GM20431 (cell line): ENCODE measurements around the gene FAF1.
"Not testable (repeated sequence)": the region's sequence is repeated elsewhere in the genome, so short reads cannot be mapped to it uniquely, and the experiment has no call there.

Source experiments
- in situ Hi-C: fragments of 300-500 bp; cut with MseI, MboI; formaldehyde crosslinking; loops from one replicate; pipeline ENCODE4 v1.15.0; 2020; ENCODE audit warnings: low sequenced_read_pairs; ENCODE audit not compliant: unreplicated experiment

The FAF1 gene

DNA sequence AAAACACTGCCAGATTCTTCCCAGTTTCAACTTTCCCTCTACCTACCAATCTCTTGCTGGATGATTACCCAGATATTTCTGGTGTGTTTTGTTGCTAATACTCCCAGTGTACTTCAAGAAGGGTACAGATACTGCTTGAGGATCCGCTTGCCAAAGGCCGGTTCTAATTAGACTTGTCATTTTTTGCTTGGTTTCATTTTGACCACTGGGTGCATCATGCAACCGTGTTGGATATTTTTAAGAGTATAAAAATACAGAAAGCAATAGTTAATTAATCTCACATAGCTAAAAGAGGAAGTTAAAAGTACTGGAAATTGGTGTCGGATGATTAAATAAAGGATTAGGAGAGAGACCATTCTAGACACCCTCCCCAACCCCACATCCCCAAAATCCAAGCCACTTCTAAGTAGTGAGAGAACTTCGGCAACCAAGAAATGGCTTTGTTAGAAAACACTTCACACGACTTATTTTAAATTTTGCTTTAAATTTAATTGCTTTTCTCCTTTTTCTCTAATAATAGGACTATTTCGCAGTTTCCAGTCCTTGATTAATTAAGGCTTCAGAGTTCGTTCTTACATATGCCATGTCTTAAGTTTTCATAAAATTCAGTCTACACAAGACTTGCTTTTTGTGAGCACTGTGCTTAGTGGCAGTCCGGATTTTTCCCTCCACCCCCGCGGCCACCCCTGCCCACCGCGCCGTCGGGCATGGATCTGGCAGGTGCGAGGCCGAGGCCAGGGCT is 7.5 kb upstream of the FAF1 start:
- in situ Hi-C loops = no loop called here

DNA sequence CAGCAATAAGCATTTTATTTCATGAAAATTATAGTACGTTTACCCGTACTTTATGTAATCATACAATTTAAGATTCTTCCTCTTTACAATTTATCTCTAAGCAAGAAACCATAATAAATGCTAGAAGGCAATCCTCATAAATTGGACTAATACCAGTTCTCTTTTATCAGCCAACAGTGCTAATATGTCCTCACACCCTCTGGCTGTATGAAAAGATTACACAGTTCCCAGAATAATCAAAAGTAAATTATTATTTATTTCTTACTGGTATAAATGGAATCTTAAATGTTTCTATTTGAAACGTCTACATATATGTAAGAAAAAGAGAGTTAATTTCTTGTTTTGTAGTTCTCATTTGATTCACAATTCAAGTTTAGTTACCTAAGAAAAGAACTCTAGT is 6.9 kb upstream of the FAF1 start:
- in situ Hi-C loops = no loop called here

DNA sequence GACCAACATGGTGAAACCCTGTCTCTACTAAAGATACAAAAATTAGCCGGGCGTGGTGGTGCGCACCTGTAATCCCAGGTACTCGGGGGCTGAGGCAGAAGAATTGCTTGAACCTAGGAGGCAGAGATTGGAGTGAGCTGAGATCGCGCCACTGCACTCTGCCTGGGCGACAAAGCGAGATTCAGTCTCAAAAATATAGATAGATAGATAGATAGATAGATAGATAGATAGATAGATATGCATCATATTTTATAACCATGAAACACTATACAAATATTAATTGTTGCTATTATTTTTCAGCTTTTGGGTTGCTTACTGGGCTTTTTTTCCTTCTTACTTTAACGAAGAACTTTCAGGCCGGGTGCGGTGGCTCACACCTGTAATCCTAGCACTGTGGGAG is 4.8 kb upstream of the FAF1 start:
- in situ Hi-C loops = no loop called here

DNA sequence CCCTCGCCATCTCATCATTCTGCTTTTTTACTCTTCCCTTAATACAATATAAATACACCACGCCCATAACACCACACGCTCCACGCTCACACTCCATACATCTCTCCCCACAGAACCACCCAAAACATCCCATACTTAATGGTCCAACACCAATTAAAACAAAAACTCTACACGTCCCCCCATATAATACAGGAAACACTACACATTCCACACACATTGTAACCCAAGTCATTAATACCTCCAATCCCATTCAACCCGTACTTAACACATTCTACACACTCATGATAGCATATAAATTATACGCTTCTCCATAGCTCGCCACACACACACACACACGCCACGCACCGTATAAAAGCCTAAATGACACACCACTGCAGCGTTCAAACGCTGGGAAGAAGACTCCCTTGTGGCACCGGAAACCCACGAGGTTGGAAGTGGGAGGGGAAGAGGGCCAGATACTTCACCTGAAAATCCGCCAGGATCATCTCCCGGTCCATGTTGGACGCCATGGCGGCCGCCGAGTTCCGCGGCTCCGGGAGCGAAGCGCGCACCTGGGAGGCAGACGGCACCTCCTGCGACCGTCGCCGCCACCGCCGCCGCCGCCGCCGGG is 659 bp downstream of the FAF1 start:
- in situ Hi-C loops = no loop called here

DNA sequence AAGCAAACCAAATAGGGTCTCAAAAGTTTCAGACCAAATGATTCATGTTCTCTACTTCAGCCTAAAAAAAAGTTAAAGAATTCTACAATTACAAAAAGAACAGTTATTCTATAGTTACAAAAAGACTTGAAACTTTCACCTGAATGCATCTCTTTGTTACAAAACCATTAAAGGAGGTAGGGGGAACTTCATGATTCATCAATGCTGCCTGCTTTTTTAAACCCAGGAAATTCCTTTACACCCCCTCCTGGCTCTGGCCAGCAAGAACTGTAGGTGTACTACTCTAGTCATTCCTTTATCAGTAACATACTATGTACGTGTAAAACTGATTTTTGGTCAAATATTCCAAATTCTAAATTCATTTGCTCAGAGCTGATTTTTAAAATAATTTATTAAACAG is 5.0 kb downstream of the FAF1 start:
- in situ Hi-C loops = no loop called here

DNA sequence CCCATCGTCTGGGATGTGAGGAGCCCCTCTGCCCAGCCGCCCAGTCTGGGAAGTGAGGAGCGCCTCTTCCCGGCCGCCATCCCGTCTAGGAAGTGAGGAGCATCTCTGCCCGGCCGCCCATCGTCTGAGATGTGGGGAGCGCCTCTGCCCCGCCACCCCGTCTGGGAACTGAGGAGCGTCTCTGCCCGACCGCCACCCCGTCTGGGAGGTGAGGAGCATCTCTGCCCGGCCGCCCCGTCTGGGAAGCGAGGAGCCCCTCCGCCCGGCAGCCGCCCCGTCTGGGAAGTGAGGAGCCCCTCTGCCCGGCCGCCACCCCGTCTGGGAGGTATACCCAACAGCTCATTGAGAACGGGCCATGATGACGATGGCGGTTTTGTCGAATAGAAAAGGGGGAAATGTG is 7.5 kb downstream of the FAF1 start:
- in situ Hi-C loops = not testable (repeated sequence)

DNA sequence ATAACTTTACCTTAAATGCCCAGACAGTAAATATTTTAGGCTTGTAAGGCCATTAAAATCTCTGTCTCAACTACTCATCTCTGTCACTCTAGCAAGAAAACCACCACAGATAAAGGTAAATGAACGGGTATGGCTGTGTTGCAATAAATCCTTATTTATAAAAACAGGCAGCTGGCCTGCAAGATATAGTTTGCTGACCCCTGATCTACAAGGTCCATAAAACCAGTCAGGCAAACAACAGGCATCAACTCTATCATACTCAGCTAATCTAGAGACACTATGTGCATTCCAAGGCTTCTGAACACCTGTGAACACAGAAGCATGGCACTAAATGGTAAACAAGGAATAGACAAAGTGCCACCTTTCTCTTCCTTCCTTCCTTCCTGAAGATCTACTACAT is 9.7 kb downstream of the FAF1 start:
- in situ Hi-C loops = no loop called here

DNA sequence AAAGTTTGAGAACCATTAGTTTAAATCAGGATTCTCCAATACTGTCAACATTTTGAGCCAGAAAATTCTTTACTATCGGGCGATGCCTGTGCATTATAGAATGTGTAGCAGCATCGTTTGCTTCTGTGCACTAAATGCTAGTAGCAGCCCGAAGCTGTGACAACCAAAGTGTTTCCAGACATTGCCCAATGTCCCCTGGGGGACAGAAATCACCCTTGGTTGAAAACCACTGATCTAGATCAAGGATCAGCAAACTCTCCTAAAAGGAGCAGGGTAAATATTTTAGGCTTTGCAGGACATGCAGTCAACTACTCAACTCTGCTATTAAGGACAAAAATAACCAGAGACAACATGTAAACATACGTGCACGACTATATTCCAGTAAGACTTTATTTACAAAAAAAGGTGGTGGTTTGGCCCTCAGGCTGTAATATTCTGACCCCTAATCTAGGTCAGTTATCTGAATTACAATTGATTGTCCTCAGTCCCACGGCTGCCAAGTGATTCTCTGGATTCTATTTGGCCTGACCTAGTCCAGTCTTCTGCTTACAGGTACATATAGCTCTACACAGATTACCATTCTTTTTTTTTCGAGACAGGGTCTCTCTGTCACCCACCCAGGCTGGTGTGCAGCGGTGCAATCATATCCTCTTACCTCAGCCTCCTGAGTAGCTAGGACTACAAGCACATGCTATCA is 10.6 kb downstream of the FAF1 start:
- in situ Hi-C loops = no loop called here

DNA sequence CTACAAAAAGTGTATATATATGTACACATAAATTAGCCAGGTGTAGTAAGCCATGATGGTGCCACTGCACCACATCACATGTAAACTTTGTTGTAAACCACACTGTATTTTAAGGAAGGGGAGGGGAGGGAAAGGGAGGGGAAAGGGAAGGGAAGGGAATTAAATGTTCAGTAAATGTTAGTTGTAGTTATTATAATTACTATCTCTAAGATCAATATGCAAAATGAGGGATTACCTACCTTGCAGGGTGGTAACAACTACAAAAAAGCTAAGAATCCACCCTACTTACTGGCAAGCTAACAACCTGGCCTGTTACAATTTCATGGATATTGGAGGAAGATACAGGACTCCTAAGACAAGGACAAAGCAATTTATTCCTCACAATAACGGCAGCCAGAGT is 17.7 kb downstream of the FAF1 start:
- in situ Hi-C loops = no loop called here

DNA sequence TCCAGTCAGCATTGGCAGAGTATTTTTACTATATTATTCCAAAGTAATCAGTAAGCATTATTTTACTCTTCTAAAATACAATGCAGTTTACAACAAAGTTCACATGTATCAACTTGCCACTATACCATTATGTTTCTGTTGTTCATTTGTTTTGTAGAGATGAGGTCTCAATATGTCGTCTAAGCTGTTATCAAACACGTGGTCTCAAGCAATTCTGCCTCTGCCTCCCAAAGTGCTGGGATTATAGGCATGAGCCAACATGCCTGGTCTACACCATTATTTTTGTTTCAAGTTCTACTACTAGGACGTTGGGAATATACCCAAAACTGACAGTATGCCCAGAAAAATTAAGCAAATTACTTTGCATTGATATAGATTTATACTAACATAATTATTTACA is 19.8 kb downstream of the FAF1 start:
- in situ Hi-C loops = no loop called here

DNA sequence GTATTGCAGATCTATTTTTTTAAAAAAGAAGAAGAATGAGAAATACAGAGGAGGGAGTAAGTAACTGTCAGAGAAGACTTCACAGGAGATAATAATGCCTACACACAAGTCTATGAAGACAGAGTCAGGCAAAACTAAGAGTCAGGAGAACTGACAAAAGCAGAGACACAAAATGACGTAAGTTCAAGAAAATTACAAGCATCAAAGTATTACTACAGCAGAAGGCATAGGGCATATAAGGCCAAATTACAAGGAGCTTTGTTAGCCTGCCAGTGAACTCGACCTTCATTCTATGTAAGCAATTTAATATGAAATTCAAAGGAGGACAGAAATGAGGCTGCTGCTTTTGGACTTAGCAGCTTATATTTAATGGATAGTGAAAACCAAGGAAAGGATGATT is 23.7 kb downstream of the FAF1 start:
- in situ Hi-C loops = no loop called here

DNA sequence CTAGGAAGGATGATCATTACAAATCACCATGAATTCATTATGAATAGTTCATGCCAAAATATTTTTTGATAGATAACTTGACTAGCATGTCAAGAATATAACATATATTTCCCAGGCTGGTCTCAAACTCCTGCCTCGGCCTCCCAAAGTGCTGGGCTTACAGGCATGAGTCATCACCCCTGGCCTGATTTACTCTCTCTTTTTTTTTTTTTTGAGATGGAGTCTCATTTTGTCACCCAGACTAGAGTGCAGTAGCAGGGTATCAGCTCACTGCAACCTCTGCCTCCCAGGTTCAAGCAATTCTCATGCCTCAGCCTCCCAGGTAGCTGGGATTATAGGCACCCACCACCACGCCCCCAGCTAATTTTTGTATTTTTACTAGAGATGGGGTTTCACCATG is 24.8 kb downstream of the FAF1 start:
- in situ Hi-C loops = not testable (repeated sequence)

DNA sequence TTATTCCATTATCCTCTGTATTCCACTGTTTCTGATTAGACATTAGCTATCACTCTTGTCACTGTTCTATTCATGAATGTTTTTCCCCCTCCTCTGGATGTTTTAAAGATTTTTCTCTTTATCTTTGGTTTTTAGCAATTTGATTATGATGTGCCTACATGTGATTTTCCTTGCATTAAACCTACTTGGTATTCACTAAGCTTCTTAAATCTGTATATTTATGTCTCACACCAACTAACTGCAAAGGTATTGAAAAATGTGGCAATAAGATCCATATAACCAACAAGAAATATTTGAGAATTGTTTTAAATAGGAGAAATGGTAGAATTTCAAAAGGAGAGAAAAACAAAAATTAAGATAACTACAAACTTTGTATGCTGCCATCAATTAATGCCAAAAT is 25.2 kb downstream of the FAF1 start:
- in situ Hi-C loops = no loop called here

DNA sequence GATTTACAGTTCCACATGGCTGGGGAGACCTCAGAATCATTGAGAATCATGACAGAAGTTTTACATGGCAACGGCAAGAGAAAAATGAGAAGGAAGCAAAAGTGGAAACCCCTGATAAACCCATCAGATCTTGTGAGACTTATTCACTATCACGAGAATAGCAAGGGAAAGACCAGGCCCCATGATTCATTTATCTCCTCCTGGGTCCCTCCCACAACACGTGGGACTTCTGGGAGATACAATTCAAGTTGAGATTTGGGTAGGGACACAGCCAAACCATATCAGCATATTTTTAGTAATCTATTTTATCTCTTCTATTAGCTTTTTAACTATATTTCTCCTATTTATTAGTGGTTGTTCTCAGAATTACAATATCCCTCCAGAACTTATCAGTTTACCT is 26.3 kb downstream of the FAF1 start:
- in situ Hi-C loops = not testable (repeated sequence)

DNA sequence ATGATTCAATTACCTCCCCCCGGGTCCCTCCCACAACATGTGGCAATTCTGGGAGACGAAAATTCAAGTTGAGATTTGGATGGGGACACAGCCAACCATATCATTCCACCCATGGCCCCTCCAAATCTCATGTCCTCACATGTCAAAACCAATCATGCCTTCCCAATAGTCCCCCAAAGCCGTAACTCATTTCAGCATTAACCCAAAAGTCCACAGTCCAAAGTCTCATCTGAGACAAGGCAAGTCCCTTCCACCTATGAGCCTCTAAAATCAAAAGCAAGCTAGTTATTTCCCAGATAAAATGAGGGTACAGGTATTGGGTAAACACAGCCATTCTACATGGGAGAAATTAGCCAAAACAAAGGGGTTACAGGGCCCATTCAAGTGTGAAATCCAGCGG is 28.0 kb downstream of the FAF1 start:
- in situ Hi-C loops = not testable (repeated sequence)

DNA sequence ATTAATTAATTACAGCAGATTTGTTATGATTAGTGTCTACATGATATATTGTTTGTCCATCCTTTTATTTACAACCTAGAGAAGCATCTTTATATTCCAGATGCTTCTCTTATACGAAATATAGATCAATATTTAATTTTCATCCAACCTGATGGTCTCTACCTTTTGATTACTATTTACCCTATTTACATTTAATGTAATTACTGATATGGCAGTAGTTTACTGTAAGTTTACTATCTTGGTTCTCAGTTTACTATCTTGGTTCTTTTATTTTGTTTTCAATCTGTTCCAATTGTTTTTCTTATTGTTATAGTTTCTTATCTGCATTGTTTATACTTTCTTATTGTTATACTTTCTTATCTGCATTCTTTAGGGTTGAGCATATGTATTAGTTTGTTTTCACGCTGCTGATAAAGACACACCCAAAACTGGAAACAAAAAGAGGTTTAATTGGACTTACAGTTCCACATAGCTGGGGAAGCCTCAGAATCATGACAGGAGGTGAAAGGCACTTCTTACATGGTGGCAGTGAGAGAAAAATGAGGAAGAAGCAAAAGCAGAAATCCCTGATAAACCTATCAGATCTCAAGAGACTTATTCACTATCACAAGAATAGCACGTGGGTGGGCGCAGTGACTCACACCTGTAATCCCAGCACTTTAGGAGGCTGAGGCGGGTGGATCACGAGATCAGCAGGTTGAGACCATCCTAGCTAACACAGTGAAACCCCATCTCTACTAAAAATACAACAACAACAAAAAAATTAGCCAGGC is 28.9 kb downstream of the FAF1 start:
- in situ Hi-C loops = no loop called here

DNA sequence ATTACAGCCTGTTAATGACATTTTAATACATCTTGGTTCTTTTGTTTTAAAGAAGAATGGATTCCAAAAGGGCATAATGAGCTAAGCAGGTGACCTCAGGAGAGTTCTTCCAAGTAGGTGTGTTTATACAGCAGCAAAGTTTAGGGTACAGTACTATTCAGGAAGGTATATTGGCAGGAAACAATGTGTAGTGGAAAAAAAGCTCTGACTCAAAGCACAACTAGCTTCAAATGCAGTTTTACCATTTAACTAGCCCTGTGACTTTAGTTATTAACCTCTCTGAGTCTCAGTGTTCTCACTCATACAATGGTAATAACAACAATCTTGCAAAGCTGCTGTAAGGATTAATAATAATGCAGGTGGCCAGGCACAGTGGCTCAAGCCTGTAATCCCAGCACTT is 29.9 kb downstream of the FAF1 start:
- in situ Hi-C loops = no loop called here

DNA sequence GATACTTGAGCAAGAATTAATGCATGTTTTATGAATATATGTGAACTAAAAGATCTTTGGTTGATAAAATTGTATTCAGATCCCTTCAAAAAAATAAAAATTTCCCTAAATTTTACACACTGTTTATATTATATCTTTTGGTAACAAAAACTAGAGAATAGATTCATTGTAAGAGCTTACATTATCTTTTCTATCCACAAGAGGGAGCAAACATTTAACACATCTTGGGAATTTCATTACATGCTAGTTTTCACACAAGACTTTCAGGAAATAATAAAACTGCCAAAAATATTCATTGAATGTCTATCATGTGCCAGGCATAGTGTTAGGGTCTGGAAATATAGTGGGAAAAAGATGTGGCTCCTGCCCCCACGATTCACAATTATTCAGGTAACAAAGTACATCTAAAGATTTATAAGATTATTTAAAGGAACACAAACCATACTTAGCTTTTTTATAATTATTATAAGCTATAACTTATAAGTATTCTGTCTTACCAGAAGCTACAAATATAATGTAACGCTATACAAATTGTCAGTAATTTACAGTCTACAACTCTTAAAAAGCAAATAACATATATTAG is 30.6 kb downstream of the FAF1 start:
- in situ Hi-C loops = no loop called here

DNA sequence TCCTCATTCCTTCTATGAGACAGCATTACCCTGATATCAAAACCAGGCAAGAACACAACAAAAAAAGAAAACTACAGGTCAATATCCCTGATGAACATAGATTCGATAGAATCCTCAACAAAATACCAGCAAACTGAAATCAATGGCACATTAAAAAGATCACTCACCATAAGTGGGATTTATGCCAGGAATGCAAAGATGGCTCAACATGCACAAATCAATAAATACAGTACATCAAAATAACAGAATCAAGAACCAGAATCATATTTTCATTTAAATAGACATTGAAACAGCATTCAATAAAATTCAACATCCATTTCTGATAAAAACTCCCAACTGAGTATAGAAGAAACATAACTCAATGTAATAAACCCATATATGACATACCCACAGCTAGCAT is 36.5 kb downstream of the FAF1 start:
- in situ Hi-C loops = no loop called here

DNA sequence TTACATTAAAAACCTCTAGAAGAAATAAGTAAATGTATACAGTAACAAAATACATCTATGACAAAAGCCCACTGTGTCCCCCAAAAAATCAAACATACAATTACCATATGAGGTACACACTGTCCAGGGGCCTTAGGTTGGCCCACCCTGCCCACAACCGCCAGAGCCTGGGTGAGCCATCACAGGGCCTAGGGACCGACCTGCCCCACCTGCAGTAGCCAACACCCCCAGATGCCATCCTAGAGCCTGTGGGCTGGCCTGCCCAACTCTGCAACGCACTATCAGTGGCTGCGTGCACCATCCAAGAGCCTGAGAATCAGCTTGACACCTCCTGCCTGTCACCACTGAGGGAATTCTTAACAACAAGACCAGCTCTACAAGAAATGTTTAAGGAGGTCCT is 39.0 kb downstream of the FAF1 start:
- in situ Hi-C loops = no loop called here

DNA sequence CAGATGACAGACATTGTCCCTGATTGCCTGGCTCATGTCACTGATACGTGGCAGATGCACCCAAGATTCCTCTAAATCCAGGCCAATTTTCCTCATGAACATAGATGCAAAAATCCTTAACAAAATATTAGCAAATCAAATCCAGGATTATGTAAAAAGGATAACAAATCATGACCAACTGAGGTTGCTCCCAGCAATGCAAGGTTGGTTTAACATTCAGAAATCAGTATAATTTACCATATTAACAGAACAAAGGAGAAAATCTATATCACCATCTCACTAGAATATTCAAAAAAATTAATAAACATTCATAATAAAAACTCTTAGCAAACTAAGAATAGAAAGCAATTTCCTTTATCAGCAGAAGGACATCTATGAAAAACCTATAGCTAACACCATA is 39.7 kb downstream of the FAF1 start:
- in situ Hi-C loops = no loop called here
